Stimulated activated CD4-positive, alpha-beta T cell treated with anti-CD3 and anti-CD28 coated beads, TNF-alpha, amount 100 ng/mL, for 24 hours (primary cell): ENCODE data around the gene NME3.

Experiments used
- DNase-seq, 3 experiments: peaks; one replicate each; pipeline ENCODE4 v3.0.0-alpha.2; 2020; ENCODE audit warnings: low read depth in 3 of 3

The NME3 gene

GRCh38 chr16:1793578-1794220, 22.4 kb upstream of the NME3 start, which contains the start of gene IGFALS:
Gene IGFALS, minus strand, starts transcription at chr16:1793705. Its CDS starts 53 bp downstream, at chr16:1793652.
- DNase-seq = no peak

- DNase-seq = no peak
These were observed 21.7 kb upstream of the NME3 start for GRCh38 chr16:1792836-1793577.

GRCh38 chr16:1791943-1792812, 20.8 kb upstream of the NME3 start:
- DNase-seq = no peak

- DNase-seq = no peak
These were observed 20.1 kb upstream of the NME3 start for GRCh38 chr16:1791256-1791942.

GRCh38 chr16:1790611-1791255, 19.4 kb upstream of the NME3 start:
- no peak for DNase-seq

GRCh38 chr16:1790261-1790610, 18.9 kb upstream of the NME3 start:
- DNase-seq = no peak

GRCh38 chr16:1789643-1790045, 18.3 kb upstream of the NME3 start:
- no peak for DNase-seq

- no peak for DNase-seq
These were observed 17.4 kb upstream of the NME3 start for GRCh38 chr16:1788708-1789100.

GRCh38 chr16:1788095-1788707, 16.9 kb upstream of the NME3 start:
- no peak for DNase-seq

- DNase-seq = no peak
These were observed 16.2 kb upstream of the NME3 start for GRCh38 chr16:1787322-1788094.

GRCh38 chr16:1787056-1787321, 15.6 kb upstream of the NME3 start:
- DNase-seq = no peak

- DNase-seq = no peak
These were observed 15.1 kb upstream of the NME3 start for GRCh38 chr16:1786242-1787055.

- DNase-seq = no peak
These were observed 14.5 kb upstream of the NME3 start for GRCh38 chr16:1785846-1786170.

- no peak for DNase-seq
These were observed 13.9 kb upstream of the NME3 start for GRCh38 chr16:1784977-1785845.

- peak; percentile 97 to 99 (median 98) for DNase-seq
These were observed 11.3 kb upstream of the NME3 start, which contains the start of the genes NUBP2 and SPSB3 for GRCh38 chr16:1782408-1783264. Gene NUBP2, plus strand, starts transcription at chr16:1782960. Its CDS starts 61 bp downstream, at chr16:1783021. Gene SPSB3, minus strand, starts transcription at chr16:1782571. Its CDS starts 1,088 bp downstream, at chr16:1781483.

GRCh38 chr16:1781758-1782407, 10.5 kb upstream of the NME3 start:
- DNase-seq = no peak

- DNase-seq = no peak
These were observed 9.9 kb upstream of the NME3 start for GRCh38 chr16:1781254-1781653.
